Activated B cell treated with CpG ODN at 0.5 μM for 24 hours (primary cell): Measurements from ENCODE around the gene KIT. TPM values are rescaled to one million over a fixed set of nuclear protein-coding genes. Genes with fewer than 3 reads are reported as not detected.

Experiments used
- ATAC-seq: fragments of 200-7000 bp; cut with Tn5 transposase; one replicate; pipeline ENCODE4 v1.10.0; 2021; ENCODE audit warnings: low read depth, mild to moderate bottlenecking, moderate library complexity
- CTCF ChIA-PET: fragments of 350-600 bp; sonication (Branson Sonifier 250); formaldehyde crosslinking; loops from one replicate; lab custom pipeline; 2021; ENCODE audit warnings: antibody characterized with exemption; lab: Charles Lee
- POLR2A ChIA-PET: fragments of 350-600 bp; sonication (Branson Sonifier 250); formaldehyde crosslinking; loops from one replicate; lab custom pipeline; 2021; ENCODE audit warnings: antibody characterized with exemption; lab: Charles Lee
- DNase-seq: peaks from one replicate; pipeline ENCODE4 v3.0.0; 2022
- H3K27ac Mint-ChIP-seq: one replicate; pipeline ENCODE4 v1.8.0; 2020; ENCODE audit warnings: mixed read lengths
- H3K27me3 Mint-ChIP-seq: one replicate; pipeline ENCODE4 v1.8.0; 2021; ENCODE audit warnings: mixed read lengths
- H3K36me3 Mint-ChIP-seq: one replicate; pipeline ENCODE4 v1.8.0; 2021; ENCODE audit warnings: low read depth, mixed read lengths
- H3K4me1 Mint-ChIP-seq: one replicate; pipeline ENCODE4 v1.8.0; 2021; ENCODE audit warnings: mixed read lengths
- H3K4me3 Mint-ChIP-seq: one replicate; pipeline ENCODE4 v1.8.0; 2020; ENCODE audit warnings: mild to moderate bottlenecking, mixed read lengths
- H3K9me3 Mint-ChIP-seq: one replicate; pipeline ENCODE4 v1.8.0; 2020; ENCODE audit warnings: mixed read lengths
- CTCF ChIP-seq: fragments of 200-600 bp; IDR thresholded peaks from one replicate; pipeline ENCODE4 v1.8.0; 2022; ENCODE audit warnings: antibody characterized with exemption, mild to moderate bottlenecking
- intact Hi-C: fragments of 100-400 bp; cut with micrococcal nuclease; formaldehyde crosslinking; loops from one replicate; pipeline ENCODE4 v1.15.1; 2024
- total RNA-seq: library from RNA; stranded (reverse); gene quantifications from 2 replicates; pipeline ENCODE4 v1.2.3, GENCODE V29; 2022

KIT gene
- total RNA-seq, 1 donor from 2014 or later: not detected

DNA sequence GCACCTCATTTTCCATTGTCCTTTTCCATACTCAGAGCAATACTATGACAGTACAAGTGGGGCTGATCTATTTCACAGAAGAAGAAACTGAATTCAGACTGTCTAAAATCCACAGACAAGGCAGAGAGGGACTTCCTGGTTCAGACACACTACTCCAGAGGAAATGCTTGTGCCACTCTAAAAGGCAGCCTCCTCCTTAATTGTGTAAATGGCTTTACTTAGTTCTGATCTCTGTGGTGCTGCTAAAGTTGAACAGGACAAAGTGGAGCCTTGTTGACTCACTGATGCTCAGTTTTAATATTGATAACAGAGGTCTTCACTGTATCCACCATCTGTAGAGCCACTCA, 122.4 kb downstream of the KIT start:
- POLR2A ChIA-PET: no interaction called here
- Mint-ChIP-seq H3K4me1 (peaks cover 3% of the 10 kb centered on the region), H3K9me3 (no peaks in the 10 kb centered on the region), H3K27ac (no peak overlapping the region), H3K36me3 (no peaks in the 10 kb centered on the region), H3K27me3 (no peaks in the 10 kb centered on the region), H3K4me3 (no peak overlapping the region)
- TF ChIP-seq CTCF: no peak
- CTCF ChIA-PET: no interaction called here
- DNase-seq (no peak), ATAC-seq (no peak)
- intact Hi-C loops: no loop called here

DNA sequence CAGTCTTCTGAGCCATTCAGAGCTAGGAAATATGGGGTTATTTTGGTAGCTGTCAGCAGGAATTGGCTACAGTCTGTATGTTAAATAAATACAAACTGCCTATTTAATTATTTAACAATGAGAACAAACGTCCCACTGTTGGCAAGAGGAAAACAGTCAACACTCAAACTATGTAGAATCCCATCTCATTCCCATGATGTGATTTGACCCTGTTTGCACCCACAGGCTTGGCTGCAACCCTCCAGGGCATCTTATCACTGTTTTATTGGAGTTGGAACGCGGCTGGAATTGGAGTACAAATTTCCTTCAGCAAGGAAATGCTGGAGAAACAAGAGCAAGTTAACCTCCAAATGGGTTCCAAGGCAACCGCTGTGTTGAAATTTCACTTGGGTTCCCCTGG, 124.0 kb downstream of the KIT start:
- H3K27me3 Mint-ChIP-seq: no peaks in the 10 kb centered on the region
- H3K4me1 Mint-ChIP-seq: peaks cover 3% of the 10 kb centered on the region
- POLR2A ChIA-PET: no interaction called here
- H3K36me3 Mint-ChIP-seq: no peaks in the 10 kb centered on the region
- no peak overlapping the region for H3K27ac Mint-ChIP-seq
- CTCF ChIA-PET: no interaction called here
- no peak for DNase-seq
- TF ChIP-seq CTCF: no peak
- intact Hi-C loops: no loop called here
- no peak for ATAC-seq
- no peaks in the 10 kb centered on the region for H3K9me3 Mint-ChIP-seq
- H3K4me3 Mint-ChIP-seq: no peak overlapping the region

DNA sequence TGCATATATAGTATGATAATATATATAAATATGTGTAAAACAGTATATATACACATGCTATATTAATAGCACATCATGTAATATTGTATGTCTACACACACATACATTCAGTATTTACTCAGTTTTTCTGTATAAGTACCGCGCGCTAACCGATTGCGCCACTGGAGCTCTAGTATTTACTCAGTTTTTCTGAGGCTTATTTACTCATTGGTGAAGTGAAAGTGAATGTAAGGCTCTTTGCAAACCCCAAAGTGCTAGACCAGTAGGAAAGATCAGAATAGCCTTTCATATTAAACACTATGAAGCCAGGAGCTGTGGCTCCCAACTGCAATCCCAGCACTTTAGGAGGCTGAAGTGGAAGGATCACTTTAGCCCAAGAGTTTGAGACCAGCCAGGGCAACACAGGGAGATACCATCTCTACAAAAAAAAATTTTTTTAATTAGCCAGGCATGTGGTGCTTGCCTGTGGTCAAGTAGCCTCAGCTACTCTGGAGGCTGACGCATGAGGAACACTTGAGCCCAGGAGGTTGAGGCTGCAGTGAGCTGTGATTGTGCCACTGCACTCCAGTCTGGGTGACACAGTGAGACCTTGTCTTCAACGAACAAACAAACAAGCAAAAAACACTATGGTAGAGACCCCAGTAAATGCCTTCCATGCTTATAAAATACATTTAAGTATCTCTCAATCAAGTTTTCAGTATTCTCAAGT, 125.8 kb downstream of the KIT start:
- Mint-ChIP-seq H3K4me3 (no peak overlapping the region), H3K4me1 (peaks cover 3% of the 10 kb centered on the region), H3K27ac (no peak overlapping the region), H3K27me3 (no peaks in the 10 kb centered on the region), H3K36me3 (no peaks in the 10 kb centered on the region), H3K9me3 (no peaks in the 10 kb centered on the region)
- no peak for TF ChIP-seq CTCF
- no peak for ATAC-seq
- DNase-seq: no peak
- ChIA-PET POLR2A (no interaction called here), CTCF (no interaction called here)
- intact Hi-C loops: no loop called here

- POLR2A ChIA-PET: no interaction called here
- CTCF ChIA-PET: no interaction called here
These were observed 126.5 kb downstream of the KIT start for GRCh38 chr4:54784161-54784671.

More at GRCh38 chr4:54784161-54784671, 126.5 kb downstream of the KIT start:
- no peaks in the 10 kb centered on the region for H3K36me3 Mint-ChIP-seq
- H3K4me3 Mint-ChIP-seq: no peak overlapping the region
- no peak for DNase-seq
- intact Hi-C loops: no loop called here
- H3K4me1 Mint-ChIP-seq: peaks cover 3% of the 10 kb centered on the region
- H3K27me3 Mint-ChIP-seq: no peaks in the 10 kb centered on the region
- H3K9me3 Mint-ChIP-seq: no peaks in the 10 kb centered on the region
- TF ChIP-seq CTCF: no peak
- ATAC-seq: no peak
- no peak overlapping the region for H3K27ac Mint-ChIP-seq
